ENCODE data around the gene CHRNA10.

DNA sequence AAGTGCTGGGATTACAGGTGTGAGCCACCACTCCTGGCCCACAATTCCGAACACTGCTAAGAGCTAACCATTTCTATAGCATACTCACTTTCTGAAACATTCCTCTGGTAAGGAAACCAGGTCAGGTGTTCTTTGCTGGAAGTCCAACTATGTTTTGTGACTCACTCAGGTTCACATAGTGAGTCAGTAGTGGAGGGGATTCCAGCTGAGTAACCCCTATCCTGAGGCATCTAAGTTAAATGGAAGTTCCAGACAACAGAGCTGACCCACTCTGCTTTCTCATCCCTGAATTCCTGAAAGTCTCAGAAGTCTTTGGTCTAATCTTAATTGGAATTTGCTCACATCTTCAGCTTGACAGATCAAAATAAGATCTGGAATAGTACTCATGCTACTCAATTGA lies 3.0 kb upstream of the CHRNA10 start:
- no peak for TF ChIP-seq CTCF (IDR thresholded peaks at IDR 0.05)
- no peak for TF ChIP-seq POLR2A (IDR thresholded peaks at IDR 0.05)
- no peak for TF ChIP-seq EP300 (IDR thresholded peaks at IDR 0.05)
- TF ChIP-seq POLR2AphosphoS5 (IDR thresholded peaks at IDR 0.05): no peak
